Measurements from ENCODE around the gene ADI1.
"Not testable (repeated sequence)": the region's sequence is repeated elsewhere in the genome, so short reads cannot be mapped to it uniquely, and the experiment has no call there.

Gene ADI1

GRCh38 chr2:3494984-3495666, 24.2 kb downstream of the ADI1 start:
- Histone ChIP-seq H3K9ac (ENCODE audit: low read depth, low read length) (no peak overlapping the region), H3K36me3 (ENCODE audit: insufficient read depth, low read length) (peaks cover 3% of the 10 kb centered on the region; the same call in 1 of the 2 replicates), H3K4me1 (ENCODE audit: insufficient read depth, low read length) (0 out of 2 replicates have a peak, but pooled peaks cover 7% of the 10 kb centered on the region), H3K9me3 (ENCODE audit: control insufficient read depth, insufficient read depth, low read length) (no peaks in the 10 kb centered on the region)

- Histone ChIP-seq H3K9me3 (ENCODE audit: control insufficient read depth, insufficient read depth, low read length) (no peaks in the 10 kb centered on the region), H3K4me1 (ENCODE audit: insufficient read depth, low read length) (peaks cover 7% of the 10 kb centered on the region; the same call in 1 of the 2 replicates), H3K36me3 (ENCODE audit: insufficient read depth, low read length) (peaks cover 3% of the 10 kb centered on the region; the same call in 1 of the 2 replicates), H3K9ac (ENCODE audit: low read depth, low read length) (no peak overlapping the region)
Measured at GRCh38 chr2:3493615-3494007, 25.7 kb downstream of the ADI1 start.

- Histone ChIP-seq H3K4me1 (ENCODE audit: insufficient read depth, low read length) (peaks cover 7% of the 10 kb centered on the region; the same call in 1 of the 2 replicates), H3K9ac (ENCODE audit: low read depth, low read length) (no peak overlapping the region), H3K9me3 (ENCODE audit: control insufficient read depth, insufficient read depth, low read length) (no peaks in the 10 kb centered on the region), H3K36me3 (ENCODE audit: insufficient read depth, low read length) (peaks cover 3% of the 10 kb centered on the region; the same call in 1 of the 2 replicates)
Measured at GRCh38 chr2:3492951-3493614, 26.2 kb downstream of the ADI1 start.

GRCh38 chr2:3492475-3492787, 26.9 kb downstream of the ADI1 start:
- H3K4me1 ChIP-seq (ENCODE audit: insufficient read depth, low read length); H3K36me3 ChIP-seq (ENCODE audit: insufficient read depth, low read length); H3K9me3 ChIP-seq (ENCODE audit: control insufficient read depth, insufficient read depth, low read length); H3K9ac ChIP-seq (ENCODE audit: low read depth, low read length): not testable (repeated sequence)

GRCh38 chr2:3491716-3492474, 27.4 kb downstream of the ADI1 start:
- H3K36me3 ChIP-seq (ENCODE audit: insufficient read depth, low read length) = peaks cover 3% of the 10 kb centered on the region; the same call in 1 of the 2 replicates
- H3K4me1 ChIP-seq (ENCODE audit: insufficient read depth, low read length) = peaks cover 7% of the 10 kb centered on the region; the same call in 1 of the 2 replicates
- no peaks in the 10 kb centered on the region for H3K9me3 ChIP-seq (ENCODE audit: control insufficient read depth, insufficient read depth, low read length)
- no peak overlapping the region for H3K9ac ChIP-seq (ENCODE audit: low read depth, low read length)

- peaks cover 7% of the 10 kb centered on the region; the same call in 1 of the 2 replicates for H3K4me1 ChIP-seq (ENCODE audit: insufficient read depth, low read length)
- H3K9ac ChIP-seq (ENCODE audit: low read depth, low read length) = no peak overlapping the region
- H3K9me3 ChIP-seq (ENCODE audit: control insufficient read depth, insufficient read depth, low read length) = no peaks in the 10 kb centered on the region
- peaks cover 3% of the 10 kb centered on the region; the same call in 1 of the 2 replicates for H3K36me3 ChIP-seq (ENCODE audit: insufficient read depth, low read length)
Measured at GRCh38 chr2:3491306-3491705, 28.0 kb downstream of the ADI1 start.

- Histone ChIP-seq H3K36me3 (ENCODE audit: insufficient read depth, low read length) (no peaks in the 10 kb centered on the region), H3K9ac (ENCODE audit: low read depth, low read length) (no peak overlapping the region), H3K9me3 (ENCODE audit: control insufficient read depth, insufficient read depth, low read length) (no peaks in the 10 kb centered on the region), H3K4me1 (ENCODE audit: insufficient read depth, low read length) (peaks cover 7% of the 10 kb centered on the region; the same call in 1 of the 2 replicates)
Measured at GRCh38 chr2:3490191-3491170, 28.9 kb downstream of the ADI1 start.

- Histone ChIP-seq H3K36me3 (ENCODE audit: insufficient read depth, low read length) (no peaks in the 10 kb centered on the region), H3K4me1 (ENCODE audit: insufficient read depth, low read length) (peaks cover 7% of the 10 kb centered on the region; the same call in 1 of the 2 replicates), H3K9ac (ENCODE audit: low read depth, low read length) (no peak overlapping the region)
Measured at GRCh38 chr2:3489764-3490115, 29.6 kb downstream of the ADI1 start.

GRCh38 chr2:3488855-3489763, 30.2 kb downstream of the ADI1 start:
- no peaks in the 10 kb centered on the region for H3K9me3 ChIP-seq (ENCODE audit: control insufficient read depth, insufficient read depth, low read length)
- no peaks in the 10 kb centered on the region for H3K36me3 ChIP-seq (ENCODE audit: insufficient read depth, low read length)
- H3K4me1 ChIP-seq (ENCODE audit: insufficient read depth, low read length) = peaks cover 7% of the 10 kb centered on the region; the same call in 1 of the 2 replicates
- H3K9ac ChIP-seq (ENCODE audit: low read depth, low read length) = no peak overlapping the region

More at GRCh38 chr2:3489764-3490115, 29.6 kb downstream of the ADI1 start:
- no peaks in the 10 kb centered on the region for H3K9me3 ChIP-seq (ENCODE audit: control insufficient read depth, insufficient read depth, low read length)

GRCh38 chr2:3488061-3488531, 31.2 kb downstream of the ADI1 start:
- no peaks in the 10 kb centered on the region; the same call in 1 of the 2 replicates for H3K4me1 ChIP-seq (ENCODE audit: insufficient read depth, low read length)
- no peaks in the 10 kb centered on the region for H3K36me3 ChIP-seq (ENCODE audit: insufficient read depth, low read length)
- no peaks in the 10 kb centered on the region for H3K9me3 ChIP-seq (ENCODE audit: control insufficient read depth, insufficient read depth, low read length)
- no peak overlapping the region for H3K9ac ChIP-seq (ENCODE audit: low read depth, low read length)

GRCh38 chr2:3487432-3487831, 31.9 kb downstream of the ADI1 start:
- Histone ChIP-seq H3K36me3 (ENCODE audit: insufficient read depth, low read length) (no peaks in the 10 kb centered on the region), H3K9ac (ENCODE audit: low read depth, low read length) (no peak overlapping the region), H3K9me3 (ENCODE audit: control insufficient read depth, insufficient read depth, low read length) (no peaks in the 10 kb centered on the region), H3K4me1 (ENCODE audit: insufficient read depth, low read length) (no peaks in the 10 kb centered on the region; the same call in 1 of the 2 replicates)

- Histone ChIP-seq H3K36me3 (ENCODE audit: insufficient read depth, low read length) (no peaks in the 10 kb centered on the region), H3K9me3 (ENCODE audit: control insufficient read depth, insufficient read depth, low read length) (no peaks in the 10 kb centered on the region), H3K9ac (ENCODE audit: low read depth, low read length) (no peak overlapping the region), H3K4me1 (ENCODE audit: insufficient read depth, low read length) (no peaks in the 10 kb centered on the region; the same call in 1 of the 2 replicates)
Measured at GRCh38 chr2:3487028-3487425, 32.3 kb downstream of the ADI1 start.

Data from ES-I3 (cell line).